SK-N-DZ (cell line): ENCODE measurements around the gene NUDT12.

Experiments
- DNase-seq: peaks from one replicate; pipeline ENCODE4 v3.0.0-alpha.2; 2015; ENCODE audit warnings: low spot score

Gene NUDT12

GRCh38 chr5:103541114-103541513, 21.5 kb downstream of the NUDT12 start:
- no peak for DNase-seq

- peak; percentile 37 for DNase-seq
These were observed 22.9 kb downstream of the NUDT12 start for GRCh38 chr5:103539376-103540330.

- no peak for DNase-seq
These were observed 30.4 kb downstream of the NUDT12 start for GRCh38 chr5:103532086-103532734.

- peak; percentile 67 for DNase-seq
These were observed 36.2 kb downstream of the NUDT12 start for GRCh38 chr5:103526164-103526915.

- peak; percentile 91 for DNase-seq
These were observed 37.2 kb downstream of the NUDT12 start for GRCh38 chr5:103525361-103525760.

- DNase-seq: peak; percentile 68
These were observed 39.3 kb downstream of the NUDT12 start for GRCh38 chr5:103523319-103523718.

- DNase-seq: no peak
These were observed 40.0 kb downstream of the NUDT12 start for GRCh38 chr5:103522586-103522985.

GRCh38 chr5:103519550-103519949, 43.0 kb downstream of the NUDT12 start:
- no peak for DNase-seq

GRCh38 chr5:103514371-103514770, 48.2 kb downstream of the NUDT12 start:
- no peak for DNase-seq

- no peak for DNase-seq
These were observed 48.9 kb downstream of the NUDT12 start for GRCh38 chr5:103513701-103514100.

- no peak for DNase-seq
These were observed 50.1 kb downstream of the NUDT12 start for GRCh38 chr5:103512500-103512899.

GRCh38 chr5:103511554-103511885, 51.1 kb downstream of the NUDT12 start:
- DNase-seq: no peak

- no peak for DNase-seq
These were observed 51.6 kb downstream of the NUDT12 start for GRCh38 chr5:103510851-103511553.

- no peak for DNase-seq
These were observed 56.8 kb downstream of the NUDT12 start for GRCh38 chr5:103505581-103506305.

GRCh38 chr5:103503066-103503465, 59.5 kb downstream of the NUDT12 start:
- DNase-seq: no peak

- no peak for DNase-seq
These were observed 59.9 kb downstream of the NUDT12 start for GRCh38 chr5:103502662-103503061.
